ENCODE results near the gene DPEP2NB. TPM values are rescaled to one million over a fixed set of nuclear protein-coding genes. Genes with fewer than 3 reads are reported as not detected.
A peak's percentile ranks its signal among the peaks of the same experiment; 100 is the strongest.

Gene DPEP2NB
- not detected in 2 replicates for total RNA-seq

DNA sequence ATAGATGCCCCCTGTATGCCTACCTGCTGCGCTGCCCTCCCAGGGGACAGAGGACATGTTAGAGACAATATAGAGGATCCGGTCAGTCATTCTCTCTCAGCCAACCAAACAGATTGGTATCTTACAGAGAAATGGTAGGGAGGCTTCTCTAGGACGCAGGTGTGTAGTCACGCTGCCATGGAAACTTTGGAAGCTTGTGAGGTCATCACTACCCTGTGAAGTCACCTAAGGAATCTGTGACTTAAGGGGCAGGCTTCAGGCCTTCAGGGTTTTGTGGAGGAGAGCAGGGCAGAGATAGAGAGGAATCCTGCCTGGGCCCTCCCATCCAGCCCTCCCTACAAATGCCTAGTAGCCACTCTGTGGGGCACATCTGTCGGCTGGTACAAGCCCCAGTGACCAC, at the start of gene DPEP2NB:
DPEP2NB (minus strand) TSS at position 231 of the 400 bp plus-strand sequence; CDS start at position 90, 141 bp downstream.

DNA sequence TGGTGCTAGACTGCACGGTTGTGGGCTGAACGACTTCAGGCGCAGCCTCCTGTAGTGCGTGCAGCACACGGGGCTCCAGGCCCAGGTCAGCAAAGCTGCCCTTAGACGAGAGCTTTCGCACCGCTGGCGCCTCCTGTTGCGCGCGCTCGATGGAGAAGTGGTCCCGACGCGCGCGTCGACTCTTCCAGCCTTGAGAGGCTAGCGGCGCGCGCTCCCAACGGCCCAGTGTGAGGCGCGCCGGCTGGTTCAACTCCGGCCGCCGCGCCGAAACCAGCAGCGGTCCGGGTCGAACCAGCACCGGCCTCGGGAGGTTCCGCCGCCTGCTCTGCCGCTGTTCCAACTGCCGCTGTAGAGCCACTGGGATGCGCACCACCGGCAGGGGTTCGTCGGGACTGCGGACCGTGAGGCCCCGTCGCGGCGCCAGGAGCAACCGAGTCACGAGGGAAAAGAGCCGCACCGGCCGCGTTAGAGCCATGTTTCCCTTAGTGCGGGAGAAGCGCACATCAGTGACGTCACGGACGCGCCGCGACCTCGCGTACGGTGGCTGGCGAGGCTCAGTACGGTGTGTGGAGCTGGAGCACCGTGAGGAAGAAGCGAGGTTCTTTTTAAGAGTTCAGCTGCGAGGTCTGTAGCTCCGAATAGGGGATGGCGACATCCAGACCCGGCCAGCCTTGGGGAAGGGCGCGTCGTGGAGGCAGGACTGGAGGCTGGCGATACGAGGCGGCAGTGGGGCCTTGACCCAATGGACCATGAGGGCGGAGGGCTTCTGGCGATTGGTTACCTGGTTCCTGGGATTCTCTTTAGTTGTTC, 7.2 kb upstream of the DPEP2NB start, which contains the start of the genes DDX28 and DUS2:
DDX28 (minus strand) TSS at position 505 of the 810 bp plus-strand sequence; CDS start at position 475, 30 bp downstream.
DUS2 (plus strand) TSS at position 557 of the 810 bp plus-strand sequence. CDS start 14,740 bp downstream, outside the sequence.

GRCh38 chr16:67998779-67999688, 16.7 kb downstream of the DPEP2NB start, which contains the start of gene DPEP2:
DPEP2 (minus strand) TSS chr16:67999484; CDS start chr16:67993212, 6,272 bp downstream.

DNA sequence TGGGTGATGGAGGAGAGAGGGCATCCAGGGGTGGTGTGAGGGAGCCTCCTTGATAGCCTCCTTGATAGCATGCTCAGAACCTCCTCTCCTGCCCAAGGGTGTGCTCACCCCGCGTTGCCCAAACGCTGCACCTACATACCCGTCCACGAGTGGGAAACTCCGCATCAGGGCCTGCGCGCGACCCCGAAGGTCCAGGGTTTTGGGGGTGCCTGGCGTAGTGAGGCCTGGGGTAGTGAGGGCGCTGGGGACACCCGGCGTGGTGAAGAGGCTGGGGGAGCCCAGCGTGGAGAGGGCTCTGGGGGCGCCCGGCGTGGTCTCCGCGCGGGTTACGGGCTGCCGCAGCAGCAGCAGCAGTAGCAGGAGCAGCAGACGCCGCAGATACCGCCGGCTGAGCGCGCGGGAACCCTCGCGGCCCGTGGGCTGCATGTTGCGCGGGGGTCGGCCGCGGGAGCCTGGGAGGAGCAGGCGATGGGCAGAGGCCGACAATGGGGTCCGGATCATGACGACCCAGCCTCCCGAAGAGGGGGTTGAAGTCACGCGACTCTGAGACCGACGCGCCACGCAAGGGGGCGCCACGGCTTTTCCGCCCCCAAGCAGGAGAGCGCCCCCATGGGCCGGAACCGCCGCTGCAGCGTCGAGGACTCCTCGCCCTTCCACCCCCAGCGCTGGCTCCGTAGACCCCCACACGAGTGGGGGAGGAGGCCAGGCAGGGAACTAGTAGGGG, 35.6 kb downstream of the DPEP2NB start, which contains the start of gene DPEP3:
DPEP3 (minus strand) TSS at position 545 of the 724 bp plus-strand sequence; CDS start at position 426, 119 bp downstream.

DNA sequence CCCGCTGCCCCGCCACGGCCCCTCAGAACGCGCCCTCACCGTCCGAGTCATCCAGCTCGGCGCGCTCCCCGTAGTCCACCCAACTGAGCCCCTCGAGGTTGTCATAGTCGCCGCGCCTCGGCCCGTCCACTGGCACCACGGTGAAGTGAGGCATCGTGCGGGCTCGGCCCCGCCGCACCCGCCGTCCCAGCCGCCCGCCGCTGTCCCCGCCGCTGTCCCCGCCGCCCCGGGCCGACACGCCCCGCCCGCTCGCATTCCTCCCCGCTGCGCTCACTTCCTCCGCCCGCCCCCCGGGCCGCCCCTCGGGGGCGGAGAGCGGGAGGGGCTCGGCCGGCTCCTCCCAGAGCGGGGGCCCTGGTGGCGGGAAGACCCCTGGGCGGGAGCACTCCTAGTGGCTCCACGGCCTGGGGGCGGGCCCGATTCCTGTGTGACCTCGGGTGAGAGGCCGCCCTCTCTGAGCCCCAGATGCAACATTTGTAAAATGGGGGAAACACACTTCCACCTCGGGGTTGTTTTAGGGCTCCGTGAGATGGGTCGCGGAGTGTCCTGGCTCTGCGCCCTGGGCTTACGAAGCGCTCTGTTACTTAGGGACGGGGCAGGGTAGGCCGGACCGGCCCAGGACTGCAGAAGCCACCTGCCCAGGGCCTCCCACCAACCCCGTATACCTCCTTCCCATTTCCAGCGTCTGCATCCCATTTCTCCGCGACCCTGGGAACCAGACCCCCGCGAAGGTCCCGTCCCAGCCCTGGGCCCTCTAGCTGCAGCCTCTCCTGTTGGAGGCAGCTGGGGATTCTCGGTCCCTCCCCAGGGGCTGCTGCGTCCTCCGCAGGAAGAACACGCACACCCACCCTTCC, 47.1 kb downstream of the DPEP2NB start, which contains the start of gene SLC12A4:
SLC12A4 (minus strand) TSS at position 238 of the 854 bp plus-strand sequence; CDS start at position 154, 84 bp downstream.

Small RNA genes lying within 50 kb of the gene (small RNA-seq; reads per million reads assigned to genes)
- 1.2 reads per million, percentile 51 among the genes with 10 or more reads in this experiment for gene RNU6-359P (ENCODE audit: low replicate concordance)

Other genes with a start within 250 kb of the DPEP2NB start
- gene RANBP10, start 209.4 kb downstream of the DPEP2NB start, total RNA-seq: 6.4 and 7.7 TPM in 2 replicates
- 0.88 and 1.0 TPM in 2 replicates for gene TSNAXIP1, start 209.0 kb downstream of the DPEP2NB start, total RNA-seq
- gene THAP11, start 173.6 kb downstream of the DPEP2NB start, total RNA-seq: 26.0 and 39.4 TPM in 2 replicates
- gene NUTF2, start 169.0 kb downstream of the DPEP2NB start, total RNA-seq: 159 and 180 TPM in 2 replicates
- gene CENPT, start 168.2 kb downstream of the DPEP2NB start, total RNA-seq: 21.4 and 52.3 TPM in 2 replicates
- gene EDC4, start 142.9 kb downstream of the DPEP2NB start, total RNA-seq: 61.1 and 85.3 TPM in 2 replicates
- gene NRN1L, start 131.0 kb downstream of the DPEP2NB start, total RNA-seq: 1.0 TPM in 1 of 2 replicates, not detected in the other
- gene PSKH1, start 122.7 kb downstream of the DPEP2NB start, total RNA-seq: 18.6 and 23.9 TPM in 2 replicates
- 0.29 and 2.0 TPM in 2 replicates for gene CTRL, start 84.0 kb downstream of the DPEP2NB start, total RNA-seq
- 48.4 and 51.4 TPM in 2 replicates for gene PSMB10, start 79.1 kb downstream of the DPEP2NB start, total RNA-seq
- 6.4 and 10.7 TPM in 2 replicates for gene LCAT, start 71.8 kb downstream of the DPEP2NB start, total RNA-seq
- 97.5 and 105 TPM in 2 replicates for gene SLC12A4, start 47.3 kb downstream of the DPEP2NB start, total RNA-seq
- gene DPEP3, start 35.4 kb downstream of the DPEP2NB start, total RNA-seq: not detected in 2 replicates
- not detected in 2 replicates for gene DPEP2, start 16.4 kb downstream of the DPEP2NB start, total RNA-seq
- 11.2 and 15.3 TPM in 2 replicates for gene DDX28, start 7.3 kb upstream of the DPEP2NB start, total RNA-seq
- 11.4 and 21.0 TPM in 2 replicates for gene DUS2, start 7.4 kb upstream of the DPEP2NB start, total RNA-seq
- gene NFATC3, start 69.5 kb upstream of the DPEP2NB start, total RNA-seq: 19.7 and 34.5 TPM in 2 replicates
- gene ESRP2, start 220.2 kb upstream of the DPEP2NB start, total RNA-seq: 0.14 and 0.22 TPM in 2 replicates
- 28.2 and 47.3 TPM in 2 replicates for gene PLA2G15, start 229.5 kb upstream of the DPEP2NB start, total RNA-seq
- 37.4 and 41.2 TPM in 2 replicates for gene SLC7A6, start 248.6 kb upstream of the DPEP2NB start, total RNA-seq